Colonic mucosa (tissue), 4 donors: Measurements from ENCODE around the gene EHBP1. TPM values are rescaled to one million over a fixed set of nuclear protein-coding genes. Genes with fewer than 3 reads are reported as not detected.

Source experiments
- DNase-seq: peaks from one replicate; pipeline ENCODE4 v3.0.0-alpha.2; 2020
- H3K27ac ChIP-seq: fragments of 200-600 bp; one replicate; pipeline ENCODE4 v1.8.0; 2021
- H3K27me3 ChIP-seq: fragments of 200-600 bp; one replicate; pipeline ENCODE4 v1.8.0; 2021
- H3K36me3 ChIP-seq: fragments of 200-600 bp; one replicate; pipeline ENCODE4 v1.8.0; 2021
- H3K4me1 ChIP-seq: fragments of 200-600 bp; one replicate; pipeline ENCODE4 v1.8.0; 2021; ENCODE audit warnings: mild to moderate bottlenecking
- H3K4me3 ChIP-seq: fragments of 200-600 bp; one replicate; pipeline ENCODE4 v1.8.0; 2021
- H3K9ac ChIP-seq, 2 donors: one replicate each; pipeline ENCODE4 v1.7.0; 2013; ENCODE audit warnings: control low read depth in 2 of 2, low read depth in 2 of 2, low read length in 2 of 2
- H3K9me3 ChIP-seq: fragments of 200-600 bp; one replicate; pipeline ENCODE4 v1.8.0; 2021
- intact Hi-C: fragments of 100-400 bp; cut with DNase I; formaldehyde crosslinking; loops from one replicate; pipeline ENCODE4 v1.14.1; 2022
- total RNA-seq, 2 donors: library from RNA; stranded (reverse); fragmentation: NEBNext Ultra II Directional in 1 of 2; extraction: Animal tissue kit (Norgen Biotek cat#: 25700) in 1 of 2; gene quantifications; one replicate each; pipeline ENCODE4 v1.2.1, GENCODE V29; 2021
- TF ChIP-seq, protein P1 (sequence below): fragments of 200-600 bp; IDR thresholded peaks from one replicate; pipeline ENCODE4 v1.8.0; 2022; ENCODE audit warnings: antibody characterized with exemption, mild to moderate bottlenecking
- donor health status: healthy.
- donor health status: DM: no; HTN: no; CAD: no.
- donor health status: DM: no; HTN: no; CAD: no.

The EHBP1 gene
- total RNA-seq, 2 donors from 2014 or later: 23.6 to 32.7 TPM

DNA sequence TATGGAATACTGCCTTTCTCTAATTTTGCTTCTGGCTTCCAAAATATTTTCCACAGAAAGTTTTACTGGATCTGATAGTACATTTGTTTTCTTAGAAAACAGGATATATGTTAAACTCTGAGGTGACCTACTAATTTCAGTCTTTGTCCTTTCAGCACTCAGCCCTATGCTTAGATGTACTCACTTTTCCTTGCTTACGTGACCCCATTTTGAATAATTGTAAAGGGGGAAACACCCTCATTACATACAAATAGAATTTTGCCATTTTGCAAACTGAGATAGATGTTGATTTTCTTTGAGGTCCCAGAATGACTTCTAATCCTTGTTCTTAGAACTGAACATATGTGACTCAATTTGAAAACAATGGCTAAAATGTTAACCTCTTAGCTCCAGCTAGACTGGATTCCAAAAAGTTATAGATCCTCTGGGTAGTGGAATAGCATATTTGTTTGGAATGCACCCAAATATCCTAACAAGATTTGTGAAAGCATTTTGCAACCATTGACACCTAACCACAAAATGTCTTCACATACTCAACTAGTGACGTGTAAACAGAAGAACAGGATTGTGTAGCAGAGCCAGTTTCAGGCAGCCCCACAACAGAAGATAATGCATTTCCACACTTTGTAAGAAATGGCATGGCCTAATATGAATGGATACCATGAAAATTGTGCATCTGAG, 44.8 kb upstream of the EHBP1 start:
- H3K36me3 ChIP-seq: no peaks in the 10 kb centered on the region
- no peak overlapping the region for H3K4me3 ChIP-seq
- H3K27me3 ChIP-seq: no peaks in the 10 kb centered on the region
- TF ChIP-seq, protein P1, sequence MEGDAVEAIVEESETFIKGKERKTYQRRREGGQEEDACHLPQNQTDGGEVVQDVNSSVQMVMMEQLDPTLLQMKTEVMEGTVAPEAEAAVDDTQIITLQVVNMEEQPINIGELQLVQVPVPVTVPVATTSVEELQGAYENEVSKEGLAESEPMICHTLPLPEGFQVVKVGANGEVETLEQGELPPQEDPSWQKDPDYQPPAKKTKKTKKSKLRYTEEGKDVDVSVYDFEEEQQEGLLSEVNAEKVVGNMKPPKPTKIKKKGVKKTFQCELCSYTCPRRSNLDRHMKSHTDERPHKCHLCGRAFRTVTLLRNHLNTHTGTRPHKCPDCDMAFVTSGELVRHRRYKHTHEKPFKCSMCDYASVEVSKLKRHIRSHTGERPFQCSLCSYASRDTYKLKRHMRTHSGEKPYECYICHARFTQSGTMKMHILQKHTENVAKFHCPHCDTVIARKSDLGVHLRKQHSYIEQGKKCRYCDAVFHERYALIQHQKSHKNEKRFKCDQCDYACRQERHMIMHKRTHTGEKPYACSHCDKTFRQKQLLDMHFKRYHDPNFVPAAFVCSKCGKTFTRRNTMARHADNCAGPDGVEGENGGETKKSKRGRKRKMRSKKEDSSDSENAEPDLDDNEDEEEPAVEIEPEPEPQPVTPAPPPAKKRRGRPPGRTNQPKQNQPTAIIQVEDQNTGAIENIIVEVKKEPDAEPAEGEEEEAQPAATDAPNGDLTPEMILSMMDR: no peak
- H3K27ac ChIP-seq: no peak overlapping the region
- no peaks in the 10 kb centered on the region for H3K4me1 ChIP-seq
- intact Hi-C loops: no loop called here
- no peak overlapping the region for H3K9ac ChIP-seq
- no peak for DNase-seq
- no peaks in the 10 kb centered on the region for H3K9me3 ChIP-seq

DNA sequence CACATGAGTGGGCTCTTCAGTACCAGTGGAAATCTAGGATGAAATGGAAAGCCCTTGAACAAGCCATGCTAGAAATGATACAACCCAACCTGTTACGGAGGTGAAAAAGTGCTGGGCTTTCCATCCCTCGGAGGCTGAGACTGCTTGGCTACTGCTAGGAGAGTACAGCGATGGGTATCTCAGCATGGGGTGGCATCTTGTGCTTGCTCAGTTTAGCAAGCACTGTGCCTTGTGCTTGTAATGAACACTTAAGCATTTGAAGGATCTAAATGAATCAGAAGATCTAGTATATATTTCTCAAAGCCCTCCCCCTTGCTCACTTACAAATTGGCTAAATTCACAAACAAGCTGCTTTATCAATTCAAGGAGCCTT, 44.3 kb upstream of the EHBP1 start:
- intact Hi-C loops: no loop called here
- Histone ChIP-seq H3K27me3 (no peaks in the 10 kb centered on the region), H3K4me3 (no peak overlapping the region), H3K36me3 (no peaks in the 10 kb centered on the region), H3K4me1 (no peaks in the 10 kb centered on the region), H3K27ac (no peak overlapping the region), H3K9ac (no peak overlapping the region), H3K9me3 (no peaks in the 10 kb centered on the region)
- DNase-seq: no peak
- TF ChIP-seq, protein P1: no peak

DNA sequence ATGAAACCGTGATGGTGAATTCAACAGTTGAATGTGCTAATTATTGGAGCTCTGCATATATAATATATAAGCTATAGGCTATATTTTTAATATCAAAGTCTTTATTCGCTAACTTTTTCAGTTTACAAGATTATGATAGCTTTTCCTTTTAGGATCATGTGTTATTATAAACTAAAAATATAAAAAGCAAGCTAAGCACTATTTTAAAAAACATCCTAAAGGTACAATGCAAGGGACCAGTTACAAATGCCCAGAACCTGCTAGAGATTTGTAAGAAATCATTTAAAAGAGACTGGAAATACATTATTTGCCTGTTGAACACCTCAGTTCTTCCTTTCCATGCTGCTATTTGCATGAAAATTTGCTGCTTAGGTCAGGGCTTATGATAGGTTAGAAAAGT, 43.4 kb upstream of the EHBP1 start:
- Histone ChIP-seq H3K9me3 (no peaks in the 10 kb centered on the region), H3K36me3 (no peaks in the 10 kb centered on the region), H3K4me1 (no peaks in the 10 kb centered on the region), H3K27ac (no peak overlapping the region), H3K27me3 (no peaks in the 10 kb centered on the region), H3K9ac (no peak overlapping the region), H3K4me3 (no peak overlapping the region)
- TF ChIP-seq, protein P1: no peak
- intact Hi-C loops: no loop called here
- no peak for DNase-seq

DNA sequence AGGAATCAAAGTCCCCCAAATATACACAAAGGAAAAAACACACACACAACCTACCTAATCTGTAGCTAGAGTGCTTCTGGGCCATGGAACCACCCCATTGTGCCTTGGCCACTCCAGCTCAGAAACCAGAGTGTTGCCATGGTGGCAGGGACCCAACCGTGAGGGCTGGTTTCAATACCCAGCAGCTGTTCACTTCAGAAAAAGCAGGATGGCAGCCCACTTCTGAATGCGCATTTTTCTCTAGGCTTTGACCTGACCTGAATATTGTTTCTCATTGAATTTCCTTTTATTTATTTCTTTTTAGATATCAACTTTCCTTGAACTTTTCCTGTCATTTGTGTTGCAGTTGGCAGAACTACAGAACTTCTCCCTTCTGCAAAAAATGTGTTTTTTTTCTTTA, 43.0 kb upstream of the EHBP1 start:
- H3K4me1 ChIP-seq: no peaks in the 10 kb centered on the region
- no peaks in the 10 kb centered on the region for H3K36me3 ChIP-seq
- no peak overlapping the region for H3K4me3 ChIP-seq
- no peaks in the 10 kb centered on the region for H3K27me3 ChIP-seq
- TF ChIP-seq, protein P1: no peak
- no peak overlapping the region for H3K9ac ChIP-seq
- intact Hi-C loops: no loop called here
- H3K27ac ChIP-seq: no peak overlapping the region
- no peaks in the 10 kb centered on the region for H3K9me3 ChIP-seq
- no peak for DNase-seq

DNA sequence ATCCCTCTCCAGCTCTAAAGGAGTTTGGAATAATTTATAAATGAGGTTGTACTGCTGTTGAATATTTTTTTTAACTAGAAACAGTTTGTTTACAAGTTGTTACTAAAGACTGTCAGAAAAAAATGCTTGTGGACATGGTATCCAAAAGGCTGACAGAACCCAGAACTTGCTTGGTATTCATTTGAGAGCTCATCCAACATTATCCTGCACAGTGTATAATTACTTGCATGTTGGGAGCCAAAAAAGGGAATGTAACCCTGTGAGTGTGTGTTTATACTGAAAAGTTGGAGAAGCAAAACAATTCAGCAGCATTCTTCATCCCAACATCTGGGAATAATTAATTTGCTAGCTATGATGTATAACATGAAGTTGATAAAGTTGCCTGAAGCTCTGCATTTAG, 42.1 kb upstream of the EHBP1 start:
- Histone ChIP-seq H3K36me3 (no peaks in the 10 kb centered on the region), H3K9me3 (no peaks in the 10 kb centered on the region), H3K27ac (no peak overlapping the region), H3K4me3 (no peak overlapping the region), H3K9ac (no peak overlapping the region), H3K27me3 (no peaks in the 10 kb centered on the region), H3K4me1 (no peaks in the 10 kb centered on the region)
- intact Hi-C loops: no loop called here
- no peak for DNase-seq
- TF ChIP-seq, protein P1: no peak
